Neural cell (in vitro differentiated cells): Measurements from ENCODE around the gene FHAD1. TPM values are rescaled to one million over a fixed set of nuclear protein-coding genes. Genes with fewer than 3 reads are reported as not detected.

Experiments used
- H2AFZ ChIP-seq: fragments of 200-600, 300-800 bp; sonication (generic), shearing (Covaris generic); 2 replicates; pipeline ENCODE4 v1.6.0; 2014; ENCODE audit warnings: low read depth, mild to moderate bottlenecking, antibody characterized with exemption, low read length, moderate library complexity
- H3F3A ChIP-seq: fragments of 200-600 bp; shearing (Covaris generic); 2 replicates; pipeline ENCODE4 v1.6.1; 2016; ENCODE audit warnings: mild to moderate bottlenecking, moderate library complexity, mixed read lengths, antibody characterized with exemption, low read length; ENCODE audit not compliant: insufficient read depth, poor library complexity, severe bottlenecking
- H3K27ac ChIP-seq: fragments of 200-600, 300-800 bp; sonication (generic), shearing (Covaris generic); 2 replicates; pipeline ENCODE4 v1.5.1; 2014; ENCODE audit warnings: mild to moderate bottlenecking, low read length, moderate library complexity
- H3K27me3 ChIP-seq: fragments of 300-800, 200-600 bp; sonication (generic), shearing (Covaris generic); 2 replicates; pipeline ENCODE4 v1.6.0; 2014; ENCODE audit warnings: mild to moderate bottlenecking, low read depth, low read length, moderate library complexity; ENCODE audit not compliant: insufficient read depth
- H3K36me3 ChIP-seq: fragments of 300-800, 200-600 bp; sonication (generic), shearing (Covaris generic); 2 replicates; pipeline ENCODE4 v1.5.1; 2014; ENCODE audit warnings: mild to moderate bottlenecking, antibody characterized with exemption, low read length, moderate library complexity; ENCODE audit not compliant: insufficient read depth
- H3K4me2 ChIP-seq: fragments of 300-800, 200-600 bp; sonication (generic), shearing (Covaris generic); 2 replicates; pipeline ENCODE4 v1.6.0; 2014; ENCODE audit warnings: mild to moderate bottlenecking, low read length
- H3K4me3 ChIP-seq: fragments of 300-800, 200-600 bp; sonication (generic), shearing (Covaris generic); 2 replicates; pipeline ENCODE4 v1.5.1; 2014; ENCODE audit warnings: mild to moderate bottlenecking, low read length, moderate library complexity
- H3K79me2 ChIP-seq: fragments of 200-600 bp; shearing (Covaris generic); replicated peaks from 2 replicates; pipeline ENCODE4 v1.6.0; 2014; ENCODE audit warnings: mild to moderate bottlenecking, low read length, moderate library complexity; ENCODE audit not compliant: insufficient read depth
- H3K9ac ChIP-seq: fragments of 300-800, 200-600 bp; sonication (generic), shearing (Covaris generic); 2 replicates; pipeline ENCODE4 v1.6.1; 2016; ENCODE audit warnings: mild to moderate bottlenecking, low read length, mixed read lengths
- H3K9me2 ChIP-seq: fragments of 200-600 bp; shearing (Covaris generic); 2 replicates; pipeline ENCODE4 v1.6.1; 2016; ENCODE audit warnings: mild to moderate bottlenecking, low read length, mixed read lengths; ENCODE audit not compliant: insufficient read depth
- H3K9me3 ChIP-seq: fragments of 200-600, 300-800 bp; sonication (generic), shearing (Covaris generic); 2 replicates; pipeline ENCODE4 v1.6.1; 2016; ENCODE audit warnings: mild to moderate bottlenecking, mixed run types, low read length, moderate library complexity, mixed read lengths
- H4K20me1 ChIP-seq: fragments of 200-600 bp; shearing (Covaris generic); 2 replicates; pipeline ENCODE4 v1.6.1; 2016; ENCODE audit warnings: mild to moderate bottlenecking, mixed run types; ENCODE audit not compliant: insufficient read depth
- CTCF ChIP-seq: fragments of 450-650 bp; IDR thresholded peaks from 2 replicates; pipeline ENCODE4 v1.5.1; 2014; ENCODE audit warnings: antibody characterized with exemption, mild to moderate bottlenecking, moderate library complexity; ENCODE audit not compliant: poor library complexity, severe bottlenecking
- EP300 ChIP-seq: fragments of 450-650 bp; conservative IDR thresholded peaks from 2 replicates; pipeline ENCODE4 v1.6.1; 2014; ENCODE audit warnings: antibody characterized with exemption, mild to moderate bottlenecking, moderate library complexity; ENCODE audit not compliant: poor library complexity, severe bottlenecking
- EZH2 ChIP-seq: fragments of 200-600, 300-800 bp; shearing (Covaris generic), sonication (generic); IDR thresholded peaks from 2 replicates; pipeline ENCODE4 v1.6.1; 2014; ENCODE audit warnings: antibody characterized with exemption, low read length, borderline replicate concordance, mild to moderate bottlenecking; ENCODE audit not compliant: insufficient read depth, poor library complexity, severe bottlenecking
- MXI1 ChIP-seq: fragments of 450-650 bp; conservative IDR thresholded peaks from 2 replicates; pipeline ENCODE4 v1.6.1; 2014; ENCODE audit warnings: antibody characterized with exemption, mild to moderate bottlenecking; ENCODE audit not compliant: poor library complexity, severe bottlenecking
- POLR2AphosphoS5 ChIP-seq: IDR thresholded peaks from 2 replicates; pipeline ENCODE4 v1.6.1; 2012
- RAD21 ChIP-seq: fragments of 450-650 bp; conservative IDR thresholded peaks from 2 replicates; pipeline ENCODE4 v1.6.1; 2014; ENCODE audit warnings: antibody characterized with exemption, mild to moderate bottlenecking, moderate library complexity
- REST ChIP-seq: IDR thresholded peaks from 2 replicates; pipeline ENCODE4 v1.6.1; 2012; ENCODE audit warnings: borderline replicate concordance
- SMC3 ChIP-seq: fragments of 450-650 bp; conservative IDR thresholded peaks from 2 replicates; pipeline ENCODE4 v1.6.1; 2014; ENCODE audit warnings: antibody characterized with exemption, mild to moderate bottlenecking, moderate library complexity; ENCODE audit not compliant: poor library complexity
- TAF1 ChIP-seq: IDR thresholded peaks from 2 replicates; pipeline ENCODE4 v1.6.1; 2012; ENCODE audit warnings: low read depth
- polyA plus RNA-seq: library from polyadenylated mRNA; depleted of rRNA; stranded (reverse); fragments of >200 nt; gene quantifications from 2 replicates; pipeline ENCODE4 v1.2.3, GENCODE V29; 2014

The FHAD1 gene
- polyA plus RNA-seq, 1 donor from 2014 or later = 0.46 TPM

GRCh38 chr1:15224974-15225373, 22.0 kb upstream of the FHAD1 start:
- Histone ChIP-seq H3F3A (no peaks in the 10 kb centered on the region), H3K27ac (no peak overlapping the region), H3K9me2 (no peaks in the 10 kb centered on the region), H3K9ac (no peak overlapping the region), H3K27me3 (no peaks in the 10 kb centered on the region), H3K9me3 (no peaks in the 10 kb centered on the region), H4K20me1 (no peaks in the 10 kb centered on the region), H2AFZ (no peak overlapping the region), H3K79me2 (no peaks in the 10 kb centered on the region), H3K36me3 (no peaks in the 10 kb centered on the region), H3K4me2 (no peak overlapping the region), H3K4me3 (no peak overlapping the region)
- no peak for TF ChIP-seq CTCF
- no peak for TF ChIP-seq TAF1
- TF ChIP-seq SMC3 = no peak

GRCh38 chr1:15225461-15225860, 21.6 kb upstream of the FHAD1 start:
- Histone ChIP-seq H3K9ac (no peak overlapping the region), H3K36me3 (no peaks in the 10 kb centered on the region), H4K20me1 (no peaks in the 10 kb centered on the region), H3K79me2 (no peaks in the 10 kb centered on the region), H3K4me2 (no peak overlapping the region), H3K9me3 (no peaks in the 10 kb centered on the region), H3F3A (no peaks in the 10 kb centered on the region), H3K9me2 (no peaks in the 10 kb centered on the region), H3K27me3 (no peaks in the 10 kb centered on the region), H3K27ac (no peak overlapping the region), H2AFZ (no peak overlapping the region), H3K4me3 (no peak overlapping the region)
- TF ChIP-seq EZH2 (no peak), MXI1 (no peak), REST (no peak), EP300 (no peak), TAF1 (no peak), POLR2AphosphoS5 (no peak), SMC3 (no peak), RAD21 (no peak), CTCF (no peak)
